ENCODE data around the gene CACNG5.

- TF ChIP-seq, protein P1, sequence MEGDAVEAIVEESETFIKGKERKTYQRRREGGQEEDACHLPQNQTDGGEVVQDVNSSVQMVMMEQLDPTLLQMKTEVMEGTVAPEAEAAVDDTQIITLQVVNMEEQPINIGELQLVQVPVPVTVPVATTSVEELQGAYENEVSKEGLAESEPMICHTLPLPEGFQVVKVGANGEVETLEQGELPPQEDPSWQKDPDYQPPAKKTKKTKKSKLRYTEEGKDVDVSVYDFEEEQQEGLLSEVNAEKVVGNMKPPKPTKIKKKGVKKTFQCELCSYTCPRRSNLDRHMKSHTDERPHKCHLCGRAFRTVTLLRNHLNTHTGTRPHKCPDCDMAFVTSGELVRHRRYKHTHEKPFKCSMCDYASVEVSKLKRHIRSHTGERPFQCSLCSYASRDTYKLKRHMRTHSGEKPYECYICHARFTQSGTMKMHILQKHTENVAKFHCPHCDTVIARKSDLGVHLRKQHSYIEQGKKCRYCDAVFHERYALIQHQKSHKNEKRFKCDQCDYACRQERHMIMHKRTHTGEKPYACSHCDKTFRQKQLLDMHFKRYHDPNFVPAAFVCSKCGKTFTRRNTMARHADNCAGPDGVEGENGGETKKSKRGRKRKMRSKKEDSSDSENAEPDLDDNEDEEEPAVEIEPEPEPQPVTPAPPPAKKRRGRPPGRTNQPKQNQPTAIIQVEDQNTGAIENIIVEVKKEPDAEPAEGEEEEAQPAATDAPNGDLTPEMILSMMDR (IDR thresholded peaks at IDR 0.05; ENCODE audit: poor library complexity, severe bottlenecking): no peak
- TF ChIP-seq RAD21 (conservative IDR thresholded peaks at IDR 0.05) (no peak), REST (IDR thresholded peaks at IDR 0.05; ENCODE audit: borderline replicate concordance) (no peak)
Measured at GRCh38 chr17:66790501-66791061, 44.3 kb upstream of the CACNG5 start.

All from neural cell (in vitro differentiated cells).